NOMO-1 treated with dmso at 0.1 percent for 144 hours (cell line): ENCODE measurements around the gene PRDX1.
"Not testable (repeated sequence)": the region's sequence is repeated elsewhere in the genome, so short reads cannot be mapped to it uniquely, and the experiment has no call there.

Experiments
- DNase-seq: peaks from one replicate; lab custom pipeline; 2025; ENCODE audit not compliant: unreplicated experiment; lab: John Stamatoyannopoulos, UW

PRDX1 gene

GRCh38 chr1:45467353-45467752 lies 54.3 kb downstream of the PRDX1 start:
- not testable (repeated sequence) for DNase-seq

- DNase-seq: no peak
Observed at GRCh38 chr1:45465277-45465676, 56.4 kb downstream of the PRDX1 start.
